Inflammatory macrophage (primary cell): ENCODE data around the gene SLC48A1.

ENCODE experiments used
- DNase-seq, 2 donors: peaks; one replicate each; pipeline ENCODE4 v3.0.0-alpha.2; 2020 to 2022
- total RNA-seq, 18 experiments: gene quantifications; one replicate each; lab custom pipeline; 2026; ENCODE audit warnings: mixed read lengths in 6 of 18, inconsistent platforms in 2 of 18; lab: John Stamatoyannopoulos, UW

Gene SLC48A1
- total RNA-seq = 25.7 to 191 (median 84.5) reads per million in 18 experiments

DNA sequence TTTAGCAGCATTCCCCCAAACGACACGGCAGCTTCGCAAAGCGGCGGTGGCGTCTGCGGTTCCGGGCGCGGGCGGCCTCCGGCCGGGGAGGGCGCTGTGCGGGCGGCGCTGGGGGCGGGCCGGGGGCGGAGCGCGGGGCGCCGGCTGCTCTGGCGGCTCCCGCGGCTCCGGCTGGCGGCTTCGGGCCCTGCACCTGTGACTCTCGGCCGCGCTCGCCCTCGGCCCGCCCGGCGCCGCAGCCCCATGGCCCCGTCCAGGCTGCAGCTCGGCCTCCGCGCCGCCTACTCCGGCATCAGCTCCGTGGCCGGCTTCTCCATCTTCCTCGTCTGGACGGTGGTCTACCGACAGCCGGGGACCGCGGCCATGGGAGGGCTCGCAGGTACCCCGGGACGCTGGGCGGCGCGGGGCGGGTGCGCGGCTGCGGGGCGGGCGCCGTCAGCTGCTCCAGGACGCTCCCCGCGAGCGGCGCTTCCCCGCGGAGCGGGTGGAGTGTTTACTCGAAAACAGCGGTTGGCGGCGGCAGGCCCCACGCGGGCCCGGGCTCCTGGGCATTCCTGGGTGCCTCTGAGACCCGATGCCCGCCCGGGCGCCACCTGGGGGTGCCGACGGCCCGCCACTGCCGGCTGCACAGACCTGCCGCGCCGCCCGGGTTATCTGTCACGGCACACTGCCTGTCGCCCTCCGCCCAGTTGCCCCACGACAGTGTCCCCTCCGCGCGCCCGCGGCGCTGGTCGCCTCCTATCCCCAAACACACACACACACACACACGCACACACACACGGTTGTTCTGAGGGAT lies at the start of gene SLC48A1:
SLC48A1 (plus strand) TSS at position 177 of the 796 bp plus-strand sequence; CDS start at position 244, 67 bp downstream.
- peak; percentile 30 to 56 for DNase-seq

DNA sequence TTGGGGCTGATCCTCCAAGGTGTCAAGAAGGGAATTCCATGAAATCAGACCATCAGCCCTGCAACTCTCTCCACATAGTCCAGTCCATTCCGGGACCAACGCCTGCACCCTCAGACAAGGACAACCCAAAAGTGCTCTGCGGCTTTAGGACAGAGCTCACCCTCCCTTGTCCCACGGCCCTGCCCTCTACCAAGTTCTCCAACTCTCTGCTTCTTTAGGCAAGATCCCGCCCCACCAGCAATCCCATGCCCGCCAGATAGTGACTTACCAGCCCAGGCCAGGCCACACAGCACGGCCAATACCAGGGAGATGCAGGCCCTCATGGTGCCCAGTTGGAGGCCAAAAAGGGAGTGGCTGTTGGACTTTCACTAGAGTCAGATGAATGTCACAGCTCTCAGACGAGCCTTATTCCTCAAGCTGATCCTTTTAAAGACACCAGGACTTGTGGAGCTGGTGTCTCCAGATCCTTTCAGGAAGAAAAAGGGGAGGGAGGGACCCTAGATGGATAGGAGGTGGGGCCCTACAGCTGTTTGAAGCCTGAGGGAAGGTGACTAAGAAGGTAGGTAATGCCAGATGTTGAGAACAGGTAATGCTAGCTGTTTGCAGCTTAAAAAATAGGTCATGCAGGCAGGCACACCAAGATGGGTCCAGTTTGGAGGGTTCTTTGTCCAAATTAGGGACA lies 47.8 kb upstream of the SLC48A1 start, which contains the start of gene ENDOU:
ENDOU (minus strand) TSS at position 400 of the 682 bp plus-strand sequence; CDS start at position 323, 77 bp downstream.
- DNase-seq = no peak

DNA sequence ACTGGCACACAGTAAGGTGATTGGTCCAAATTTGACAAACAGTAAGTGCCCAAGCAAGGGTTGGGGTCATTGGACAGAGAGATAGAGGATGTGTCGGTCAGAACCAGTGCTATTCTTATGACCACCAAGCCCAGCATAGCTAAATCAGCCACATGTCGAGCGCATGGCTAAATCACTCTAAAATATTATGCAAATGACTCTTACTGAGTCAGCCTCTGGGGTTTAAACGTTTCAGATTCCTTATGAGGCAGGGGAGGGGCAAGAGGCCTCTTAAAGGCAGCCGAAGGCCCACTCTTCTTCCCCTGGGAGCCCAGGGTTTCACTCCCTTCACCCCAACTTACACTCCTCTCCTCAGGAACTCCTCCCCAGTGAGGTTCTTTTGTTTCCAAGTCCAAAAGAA lies 47.1 kb upstream of the SLC48A1 start:
- DNase-seq = no peak

DNA sequence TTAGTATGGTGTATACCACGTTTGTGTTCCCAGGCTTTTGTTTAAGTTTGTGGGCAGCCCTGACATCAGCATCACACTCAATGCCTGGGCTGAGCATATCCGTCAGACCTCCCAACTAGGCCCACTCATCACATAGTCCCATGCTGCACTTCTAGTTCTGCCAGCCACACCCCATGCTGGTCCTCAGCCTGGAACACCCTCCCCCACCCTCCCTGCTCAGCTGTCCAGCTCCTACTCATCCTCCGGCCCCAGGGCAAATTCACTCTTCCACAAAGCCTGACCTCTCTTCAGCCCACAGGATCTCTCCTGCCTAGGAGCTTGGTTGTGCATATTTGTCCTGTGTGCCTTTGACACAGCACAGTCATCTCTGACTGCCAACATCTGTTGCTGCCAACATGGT lies 43.8 kb upstream of the SLC48A1 start:
- no peak for DNase-seq

DNA sequence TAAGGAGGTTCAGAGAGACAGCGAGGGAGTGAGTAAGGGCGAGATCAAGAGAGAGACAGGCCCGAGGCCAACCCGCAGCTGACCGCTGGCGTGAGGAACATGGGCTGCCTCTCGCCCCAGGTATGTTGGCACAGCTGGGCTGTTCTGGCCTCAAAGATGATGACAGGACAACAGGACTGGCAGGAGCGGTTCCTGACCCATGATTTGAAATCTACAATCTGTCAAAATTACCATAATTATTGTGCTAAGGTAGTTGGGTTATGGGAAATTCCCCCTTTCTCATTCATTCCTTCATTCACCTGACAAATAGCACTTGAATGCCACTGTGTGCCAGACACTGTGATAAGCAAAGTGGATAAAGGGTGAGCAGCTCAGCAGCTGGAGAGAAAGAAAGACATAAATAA lies 42.7 kb upstream of the SLC48A1 start:
- DNase-seq = no peak

DNA sequence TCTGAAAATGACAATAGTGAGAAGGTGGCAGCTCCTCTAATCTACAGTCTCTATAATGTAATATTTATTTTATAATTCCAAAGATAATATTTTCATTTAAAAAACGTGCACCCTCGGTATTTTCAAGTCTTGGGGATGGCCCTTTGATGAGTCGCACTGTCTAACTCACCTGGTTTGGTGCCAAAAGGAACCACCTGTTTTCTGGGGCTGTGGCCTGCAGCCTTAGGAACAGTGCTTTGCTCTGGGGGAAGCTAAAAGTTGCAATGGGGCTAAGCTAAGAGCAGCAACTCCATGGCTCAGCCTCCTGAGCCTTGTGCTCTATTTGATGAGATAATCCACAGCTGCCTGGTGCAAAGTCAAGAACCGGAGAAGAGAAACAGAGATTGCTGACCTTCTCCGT lies 41.3 kb upstream of the SLC48A1 start:
- no peak for DNase-seq

DNA sequence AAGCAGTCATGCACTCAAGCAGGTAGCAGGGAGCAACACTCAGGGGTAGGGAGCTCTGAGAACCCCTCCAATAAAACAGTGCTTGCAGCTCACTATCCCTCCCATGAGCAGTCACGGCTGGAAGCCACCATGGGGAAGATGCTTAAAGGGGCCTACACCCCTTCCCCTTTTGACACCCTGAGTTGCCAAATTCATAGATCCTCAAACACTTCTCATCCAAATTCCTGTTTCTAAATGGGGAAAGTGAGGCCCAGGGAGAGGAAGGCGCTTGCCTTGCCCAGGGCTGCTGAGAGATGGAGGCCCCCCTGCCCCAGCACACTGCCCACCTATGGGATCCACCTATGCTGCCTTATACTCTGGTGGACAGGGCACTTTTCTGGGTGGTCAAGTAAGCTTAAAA lies 40.5 kb upstream of the SLC48A1 start:
- DNase-seq = peak in 1 of 2 donors; percentile 25

DNA sequence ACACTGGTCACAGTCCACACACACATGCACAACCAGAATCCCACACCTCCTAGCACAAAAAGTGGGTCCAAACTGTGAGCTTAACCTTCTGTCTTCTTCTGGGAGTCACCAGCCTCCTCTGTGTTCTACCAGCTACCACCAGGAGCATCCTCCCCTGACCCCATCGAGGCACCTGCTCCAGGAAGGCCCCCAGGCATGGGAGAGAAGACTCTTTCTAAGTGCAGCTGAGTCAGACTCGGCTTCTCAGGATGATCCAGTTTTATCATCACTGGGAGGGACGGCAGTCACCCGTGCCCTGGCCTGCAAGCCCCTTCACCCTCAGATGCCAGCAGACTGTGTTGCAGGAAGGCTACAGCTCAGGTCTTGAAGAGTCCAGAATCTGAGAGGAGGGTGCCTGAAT lies 39.9 kb upstream of the SLC48A1 start:
- DNase-seq = no peak

DNA sequence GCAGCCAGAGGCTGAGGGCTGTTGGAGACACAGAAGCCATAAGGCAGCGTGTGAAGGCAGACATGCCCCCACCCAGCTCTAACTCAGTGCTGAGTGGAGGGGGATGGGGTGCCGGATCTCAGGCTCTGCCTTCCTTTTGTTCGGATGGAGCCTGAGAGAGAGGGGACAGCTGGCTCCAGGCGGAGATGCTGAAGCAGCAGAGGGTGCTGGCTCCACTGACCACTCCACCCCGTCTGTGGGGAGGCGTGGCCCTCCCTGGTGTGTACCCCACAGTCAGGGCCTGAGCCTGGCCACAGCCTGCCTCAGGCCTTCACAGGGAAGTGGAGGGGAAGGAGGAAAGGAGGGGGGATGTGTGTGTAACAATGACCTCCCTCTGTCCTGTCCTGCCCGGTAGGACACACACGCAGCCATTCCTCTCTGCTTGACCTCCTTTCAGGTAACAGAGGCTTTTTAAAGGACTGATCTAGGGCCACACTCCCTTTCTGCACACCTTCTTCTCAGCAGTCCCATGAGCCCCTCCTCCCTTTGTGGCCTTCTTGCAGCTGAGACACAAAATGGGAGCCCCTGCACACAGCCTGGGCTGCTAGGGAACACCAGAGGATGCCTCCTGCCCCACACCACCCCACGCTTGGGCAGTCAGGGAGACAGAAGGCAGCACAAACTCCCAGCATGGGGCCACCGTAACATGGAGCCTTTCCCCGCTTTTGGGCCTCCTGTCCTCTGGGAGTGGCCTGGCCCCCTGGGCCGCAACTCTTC lies 38.1 kb upstream of the SLC48A1 start:
- DNase-seq = no peak

DNA sequence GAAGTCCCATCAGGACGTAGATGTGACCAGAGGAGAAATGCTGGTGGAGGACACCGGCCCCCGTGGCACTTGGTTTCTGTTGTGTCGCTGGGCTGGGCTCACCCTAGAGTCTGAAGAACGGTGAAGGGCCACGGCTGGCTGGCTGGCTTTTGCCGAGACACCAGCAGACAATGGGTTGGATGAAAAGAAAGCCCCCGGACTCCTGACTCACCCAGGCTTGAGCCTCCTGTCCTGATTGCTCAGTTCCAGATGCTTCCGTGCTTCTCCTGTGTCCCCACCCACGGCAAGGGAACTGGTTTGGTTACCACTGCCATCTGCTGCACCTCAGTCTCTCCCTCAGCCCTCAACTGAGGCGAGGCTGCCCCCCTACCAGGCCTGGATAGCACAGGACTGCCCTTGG lies 37.4 kb upstream of the SLC48A1 start:
- DNase-seq = no peak

DNA sequence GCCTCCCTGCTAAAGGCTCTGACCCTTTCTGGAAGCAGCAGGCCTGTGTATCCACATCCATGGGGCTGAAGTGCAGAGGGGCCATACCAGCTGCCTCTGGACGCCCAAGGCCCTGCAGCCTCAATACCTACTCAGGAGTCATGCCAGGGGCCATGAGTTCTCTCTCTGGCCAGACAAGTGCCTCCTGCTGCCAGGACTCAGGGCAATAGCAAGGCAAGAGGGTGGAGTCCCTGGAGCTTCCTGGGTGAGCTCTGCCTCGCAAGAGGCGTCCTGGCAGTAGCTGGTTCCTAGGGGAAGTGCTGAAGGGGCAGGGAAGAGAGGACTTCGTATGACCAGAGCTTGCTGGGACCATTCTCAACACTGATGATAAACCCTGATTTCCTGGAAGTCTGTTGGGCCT lies 36.8 kb upstream of the SLC48A1 start:
- peak; percentile 35 to 48 for DNase-seq

DNA sequence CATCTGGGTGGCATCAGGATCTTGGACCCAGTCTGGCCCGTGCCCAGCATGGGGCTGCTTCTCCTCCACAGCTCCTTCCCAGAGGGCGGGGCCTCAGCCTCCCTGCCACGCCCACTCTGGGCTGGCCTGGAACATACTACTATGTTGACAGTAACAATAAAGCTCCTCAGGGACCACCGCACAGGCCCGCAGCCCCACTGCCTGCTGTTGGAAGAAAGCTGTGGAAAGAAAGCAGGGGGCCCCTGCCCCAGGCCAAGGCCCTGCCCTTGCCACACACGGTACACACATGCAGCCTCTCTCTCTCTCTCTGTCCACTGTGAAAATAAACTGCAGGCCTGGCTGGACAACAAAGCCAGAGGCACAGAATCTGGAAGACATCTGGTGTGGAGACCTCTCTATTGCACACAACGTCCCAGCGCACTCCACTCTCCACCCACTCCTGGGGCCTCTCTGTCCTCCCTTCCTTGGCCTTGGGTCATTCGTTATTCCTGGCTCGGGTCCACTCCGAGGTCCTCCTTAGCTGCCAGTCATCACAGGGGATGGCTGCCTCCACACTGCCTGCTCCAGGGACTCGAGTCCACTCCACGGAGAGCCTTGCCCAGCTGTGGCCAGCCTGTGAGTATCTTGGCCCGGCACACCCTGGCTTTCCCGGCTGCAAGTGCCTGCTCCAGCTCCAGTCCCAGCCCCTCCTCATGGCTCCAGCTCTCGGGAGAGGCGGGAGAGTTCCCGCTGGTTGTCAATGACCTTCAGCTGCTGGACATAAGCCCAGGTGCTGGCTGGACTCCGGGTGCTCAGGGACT lies 36.0 kb upstream of the SLC48A1 start:
- DNase-seq = no peak

DNA sequence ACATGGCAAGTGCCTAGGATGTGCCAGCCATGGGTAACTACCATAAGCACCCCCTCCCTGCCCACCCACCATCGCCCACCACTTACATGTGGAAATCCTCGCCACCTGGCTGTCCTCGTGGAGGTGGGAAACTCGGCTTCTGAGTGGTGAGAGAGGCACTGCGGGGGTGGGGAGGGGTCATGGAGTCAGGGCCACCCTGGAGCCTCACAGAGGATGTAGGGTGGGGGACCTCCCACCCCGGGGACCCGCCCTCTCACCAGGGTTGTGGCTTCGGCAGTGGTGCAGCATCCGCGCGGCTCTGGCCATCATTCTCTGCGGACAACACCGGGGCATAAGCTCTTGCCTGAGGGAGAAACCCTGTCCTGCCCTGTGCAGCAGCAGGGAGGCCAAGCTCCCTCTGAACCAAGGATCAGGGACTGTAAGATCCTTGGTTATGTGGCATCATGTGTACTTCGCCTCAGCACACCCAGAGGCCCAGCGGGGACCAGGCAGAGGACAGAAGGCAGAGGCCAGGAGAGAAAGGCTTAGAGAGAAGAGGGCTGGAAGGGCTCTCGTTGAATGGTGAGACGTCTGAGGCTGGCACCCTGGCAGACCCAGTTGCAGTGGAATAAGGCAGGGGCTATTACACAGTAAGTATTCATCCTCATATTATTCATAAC lies 35.0 kb upstream of the SLC48A1 start:
- no peak for DNase-seq

DNA sequence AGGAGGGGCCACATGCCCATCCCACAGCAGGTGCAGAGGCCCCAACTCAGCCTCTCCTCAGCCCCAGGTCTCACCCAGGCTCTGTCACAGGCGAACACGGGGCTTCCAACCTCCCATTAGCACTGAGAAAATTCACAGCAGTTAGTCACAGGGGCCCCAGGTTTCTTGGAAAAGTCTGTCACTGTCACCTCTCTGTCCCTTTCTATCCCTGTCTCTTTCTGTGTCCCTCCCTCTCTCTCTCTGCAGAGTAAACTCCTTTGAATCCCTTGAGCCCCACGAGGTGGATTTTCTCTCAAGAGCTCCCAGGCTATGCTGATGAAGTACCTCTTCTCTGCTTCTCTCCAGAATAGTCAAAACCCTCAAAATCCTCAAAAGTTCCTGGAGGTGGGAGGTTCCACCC lies 33.7 kb upstream of the SLC48A1 start:
- DNase-seq = no peak

DNA sequence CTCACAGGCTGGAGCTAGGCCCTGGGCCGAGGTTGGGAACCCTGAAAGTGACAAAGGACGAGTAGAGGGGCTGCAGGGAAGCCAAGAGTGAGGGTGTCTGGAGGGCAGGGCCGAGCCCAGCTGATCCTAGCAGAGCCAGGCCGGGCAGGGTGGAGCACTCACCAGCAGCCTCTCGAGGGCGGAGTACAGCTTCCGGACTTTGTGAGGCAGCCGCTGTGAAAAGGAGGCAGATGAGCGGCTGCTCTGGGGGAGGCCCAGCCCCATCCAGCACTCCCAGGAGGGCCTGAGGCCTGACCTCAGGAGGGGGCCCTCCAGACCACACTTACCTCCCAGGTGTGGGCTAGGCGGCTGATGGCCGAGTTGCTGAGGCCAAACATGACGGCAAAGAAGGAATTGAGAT lies 33.1 kb upstream of the SLC48A1 start:
- DNase-seq = no peak

DNA sequence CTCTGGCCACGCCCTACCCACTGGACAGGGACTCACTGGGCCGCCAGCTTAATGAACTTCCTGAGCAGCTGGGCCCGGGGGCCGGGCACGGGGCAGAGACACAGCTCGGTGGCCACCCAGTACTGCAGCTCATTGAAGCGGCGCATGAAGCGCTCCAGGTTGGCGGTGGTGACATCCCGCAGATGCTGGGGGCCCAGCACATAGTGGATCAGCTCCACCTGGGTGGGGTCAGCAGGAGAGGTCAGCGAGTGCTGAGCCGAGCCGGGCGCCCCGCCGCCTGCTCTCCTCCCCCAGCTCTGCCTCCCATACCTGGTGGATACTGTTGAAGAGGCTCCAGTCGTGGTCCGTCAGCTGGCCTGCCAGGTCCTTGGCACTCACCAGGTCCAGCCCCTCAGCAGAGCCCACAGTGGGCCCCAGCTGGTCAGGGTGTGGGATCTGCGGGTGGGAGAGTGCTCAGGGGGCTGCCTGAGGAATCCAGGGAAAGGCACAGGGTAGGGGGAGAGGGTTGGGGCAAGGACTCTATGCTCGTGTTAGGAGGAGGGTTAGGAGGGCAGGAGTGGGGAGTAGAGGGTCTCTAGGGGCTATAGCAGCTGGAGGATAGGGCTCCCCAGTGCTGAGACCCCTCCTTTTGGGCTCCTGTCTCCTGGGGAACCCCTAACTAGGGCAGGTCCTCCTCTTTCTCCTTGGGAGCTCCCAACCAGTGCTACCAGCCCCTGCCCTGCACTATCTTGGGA lies 32.3 kb upstream of the SLC48A1 start:
- DNase-seq = no peak

DNA sequence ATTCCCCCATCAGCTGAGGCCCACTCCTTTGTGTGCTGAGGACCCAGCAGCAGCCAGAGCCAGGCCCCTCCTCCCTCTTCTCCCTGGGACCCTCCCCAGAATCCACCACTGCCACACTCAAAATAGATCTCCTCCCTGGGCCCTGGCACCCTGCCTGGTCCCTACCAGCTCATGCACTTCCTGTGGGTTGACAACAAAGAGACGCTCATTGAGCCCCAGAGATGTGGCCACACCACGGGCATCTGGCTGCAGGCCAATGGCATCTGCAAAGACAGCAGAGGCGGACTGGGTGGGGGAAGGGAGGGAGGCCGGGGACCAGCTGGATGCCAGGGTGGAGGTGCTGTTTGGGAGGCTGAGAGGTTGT lies 31.7 kb upstream of the SLC48A1 start:
- DNase-seq = peak; percentile 49 to 66

DNA sequence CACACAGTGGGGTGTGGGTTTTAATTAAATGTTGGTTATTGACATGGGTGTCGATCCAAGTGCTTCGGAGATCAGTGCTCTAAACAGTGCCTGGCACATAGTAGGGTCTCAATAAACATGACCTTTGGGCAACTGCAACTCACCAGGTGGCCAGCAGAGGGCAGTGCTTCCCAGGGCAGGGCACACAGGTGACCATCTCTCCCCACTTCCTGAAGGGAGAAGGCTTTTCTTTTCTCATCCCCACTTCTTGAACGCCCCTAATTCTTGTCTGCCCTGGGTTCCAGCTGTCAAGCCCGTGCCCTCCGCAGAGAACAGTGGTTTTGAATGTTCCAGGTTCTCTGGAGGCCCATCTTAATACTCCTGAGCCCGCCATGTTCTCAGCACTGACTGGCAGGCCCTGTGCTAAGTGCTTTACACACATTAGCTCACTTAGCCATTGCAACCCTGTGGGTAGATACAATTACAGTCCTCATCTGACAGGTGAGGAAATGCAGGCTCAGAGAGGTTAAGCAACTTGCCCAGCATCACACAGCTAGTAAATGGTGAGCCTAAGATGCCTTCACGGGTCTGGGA lies 30.7 kb upstream of the SLC48A1 start:
- peak; percentile 12 to 51 for DNase-seq

DNA sequence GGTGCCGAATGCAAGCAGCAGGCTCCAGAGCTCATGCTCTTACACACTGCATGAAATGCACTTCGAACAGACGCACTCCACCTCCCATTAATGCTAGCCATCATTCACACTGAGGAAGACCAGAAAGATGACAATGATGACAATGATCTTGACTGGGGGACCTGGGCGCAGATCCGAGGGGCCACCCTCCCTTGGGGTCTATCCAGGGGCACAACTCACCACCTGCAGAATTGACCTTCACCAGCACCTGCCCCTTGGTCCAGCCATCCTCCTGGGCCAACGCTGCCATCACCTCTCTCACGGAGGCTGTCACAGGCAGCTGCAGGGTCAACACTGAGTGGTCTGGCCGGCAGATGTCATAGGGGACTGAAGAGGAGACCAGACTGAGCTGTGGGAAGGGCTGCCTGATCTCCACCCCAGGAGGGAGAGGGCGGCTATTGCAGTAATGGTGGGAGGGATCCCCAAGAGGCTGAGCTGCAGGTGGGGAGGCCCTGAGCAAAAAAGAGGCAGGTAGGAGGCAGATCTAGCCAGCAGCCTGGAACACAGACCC lies 29.7 kb upstream of the SLC48A1 start:
- no peak for DNase-seq

DNA sequence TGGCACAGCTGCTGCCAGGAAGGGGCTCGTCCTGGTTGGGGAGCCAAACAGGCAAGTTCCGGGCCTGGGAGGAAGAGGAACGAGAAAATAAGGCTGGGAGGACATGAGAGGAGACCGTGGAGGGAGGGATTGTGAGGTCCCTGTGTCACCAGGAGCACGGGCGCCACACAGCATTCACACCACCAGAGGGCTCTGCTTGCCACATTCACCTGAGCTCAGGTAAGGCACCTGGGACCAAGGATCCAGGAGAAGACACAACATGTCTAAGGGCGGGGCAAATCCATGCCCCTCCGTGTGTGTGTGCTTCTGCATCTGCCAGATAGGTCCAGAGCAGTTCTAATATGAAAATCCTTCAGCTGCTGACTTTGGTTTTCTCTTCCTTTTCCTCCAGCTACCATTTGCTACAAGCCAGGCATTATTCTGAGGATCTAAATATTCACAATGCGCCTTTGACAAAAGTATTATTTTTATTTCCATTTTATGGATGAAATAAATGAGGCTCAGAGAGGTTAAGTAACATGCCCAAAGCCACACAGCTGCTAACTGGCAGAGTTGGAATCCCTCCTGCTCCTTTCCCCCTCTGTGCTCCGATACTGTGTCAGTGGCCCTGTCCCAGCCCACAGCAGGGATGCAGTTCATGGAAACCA lies 28.9 kb upstream of the SLC48A1 start:
- DNase-seq = no peak
